Left renal pelvis (tissue), 4 donors: ENCODE results near the gene PRRC2A. TPM values are rescaled to one million over a fixed set of nuclear protein-coding genes. Genes with fewer than 3 reads are reported as not detected.

Experiments used
- DNase-seq, 4 donors: peaks; one replicate each; pipeline ENCODE4 v3.0.0-alpha.2; 2013; ENCODE audit warnings: low read depth in 4 of 4, low spot score in 3 of 4
- polyA plus RNA-seq, 4 donors: library from polyadenylated mRNA; unstranded; fragments of 120-200 nt; gene quantifications; one replicate each; pipeline ENCODE4 v1.2.1, GENCODE V29; 2013; ENCODE audit not compliant: insufficient read length in 4 of 4

The PRRC2A gene
- polyA plus RNA-seq, 4 donors: 143 to 224 (median 174) TPM

GRCh38 chr6:31643818-31644454, 23.4 kb downstream of the PRRC2A start:
- no peak for DNase-seq

GRCh38 chr6:31645325-31645724, 24.8 kb downstream of the PRRC2A start:
- DNase-seq: no peak

DNA sequence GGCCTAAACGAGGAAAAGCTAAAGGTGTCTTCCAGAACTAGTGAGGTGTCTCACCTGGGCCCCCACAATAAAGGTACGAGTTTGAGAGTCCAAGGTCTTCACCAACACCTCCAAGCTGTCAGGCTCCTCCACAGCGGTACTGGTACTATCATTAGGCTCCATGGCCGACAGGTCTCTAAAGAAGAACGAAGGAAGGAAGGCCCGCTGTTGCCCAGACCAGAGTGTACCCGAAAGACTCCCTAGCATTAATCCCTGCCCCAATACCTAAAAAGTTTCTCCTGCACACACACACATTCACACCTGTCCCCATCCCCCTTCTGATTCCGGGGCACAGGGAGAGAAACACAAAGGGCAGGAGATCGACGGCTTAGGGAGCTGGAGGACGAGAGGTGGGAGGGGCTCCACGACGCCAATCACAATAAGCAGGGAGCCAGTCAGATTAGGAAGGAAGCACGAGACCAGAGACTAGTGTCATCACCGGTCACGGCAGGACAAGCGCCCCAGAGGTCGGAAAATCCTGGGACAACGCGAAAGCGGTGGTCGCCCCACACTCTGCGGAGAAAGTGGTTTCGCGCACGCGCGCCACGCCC, 31.2 kb downstream of the PRRC2A start:
- peak in 2 of 4 donors; percentile 53 to 64 for DNase-seq

DNA sequence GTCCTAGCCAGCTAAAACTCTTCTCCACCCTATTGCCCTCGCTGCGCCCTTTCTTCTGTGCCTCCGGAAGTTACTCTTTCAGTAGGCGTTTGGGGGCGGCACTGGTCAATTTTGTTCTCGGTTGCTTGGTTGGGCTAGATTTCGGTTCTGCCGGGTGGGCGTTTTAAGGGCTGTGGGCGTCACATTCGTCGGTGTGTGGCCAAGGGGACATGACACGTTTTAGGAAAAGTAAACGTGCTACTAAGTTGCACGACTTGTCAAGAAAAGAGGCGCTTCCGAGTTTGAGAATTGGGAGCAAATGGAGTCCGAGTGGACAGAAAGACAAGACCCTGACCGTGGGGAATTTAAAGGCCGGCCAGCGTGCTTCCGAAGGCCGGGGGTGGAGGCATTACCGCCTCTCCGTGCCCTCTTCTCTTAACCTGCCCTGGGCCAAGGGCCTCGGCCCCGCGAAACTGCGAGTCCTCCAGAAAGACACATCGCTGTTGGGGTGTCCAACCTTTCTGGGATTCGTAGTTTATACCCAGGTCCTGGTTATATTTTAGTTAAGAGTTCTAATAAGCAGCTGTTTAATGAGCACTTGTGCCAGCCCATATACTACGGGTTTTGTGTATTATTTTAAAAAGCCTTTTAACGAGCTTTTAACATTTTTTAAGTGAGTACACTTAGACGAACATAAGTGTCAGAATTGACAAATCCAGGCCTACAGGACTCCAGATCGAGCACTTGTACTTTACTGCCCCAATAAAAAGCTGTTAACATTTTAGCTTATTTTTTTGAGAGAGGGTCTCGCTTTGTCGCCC, 32.6 kb downstream of the PRRC2A start:
- DNase-seq: peak in 1 of 4 donors; percentile 91

- no peak for DNase-seq
Observed at GRCh38 chr6:31654574-31655348, 34.2 kb downstream of the PRRC2A start.

- no peak for DNase-seq
Observed at GRCh38 chr6:31655349-31656237, 35.1 kb downstream of the PRRC2A start, which contains the start of gene APOM. APOM (plus strand) TSS chr6:31655894; CDS start chr6:31655967, 73 bp downstream.

GRCh38 chr6:31657406-31658157, 37.1 kb downstream of the PRRC2A start:
- no peak for DNase-seq

DNA sequence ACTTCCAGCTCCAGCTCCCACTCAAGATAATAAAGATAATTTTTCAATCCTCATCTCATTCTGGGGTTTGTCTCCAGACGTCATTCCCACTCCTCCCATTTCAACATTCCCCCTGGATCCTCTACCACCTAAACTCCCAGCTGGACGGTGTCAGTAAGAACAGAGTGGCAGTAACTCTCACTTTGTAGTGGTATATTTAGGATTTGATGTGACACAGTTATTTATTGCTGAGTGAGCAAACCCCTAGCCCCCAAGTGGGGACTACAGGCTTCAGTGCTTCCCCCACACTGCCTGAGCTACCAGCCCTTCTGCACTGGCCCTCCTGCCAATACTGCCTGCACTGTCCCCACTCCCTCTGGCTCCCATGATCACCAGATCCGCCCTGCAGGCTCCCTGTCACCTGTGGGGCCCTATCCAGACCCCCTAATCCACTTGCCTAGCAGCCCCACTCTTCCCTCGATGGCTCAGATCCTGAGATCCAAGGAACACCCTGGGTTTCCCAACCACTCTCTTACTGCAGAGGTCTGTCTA, 37.7 kb downstream of the PRRC2A start:
- DNase-seq: no peak

DNA sequence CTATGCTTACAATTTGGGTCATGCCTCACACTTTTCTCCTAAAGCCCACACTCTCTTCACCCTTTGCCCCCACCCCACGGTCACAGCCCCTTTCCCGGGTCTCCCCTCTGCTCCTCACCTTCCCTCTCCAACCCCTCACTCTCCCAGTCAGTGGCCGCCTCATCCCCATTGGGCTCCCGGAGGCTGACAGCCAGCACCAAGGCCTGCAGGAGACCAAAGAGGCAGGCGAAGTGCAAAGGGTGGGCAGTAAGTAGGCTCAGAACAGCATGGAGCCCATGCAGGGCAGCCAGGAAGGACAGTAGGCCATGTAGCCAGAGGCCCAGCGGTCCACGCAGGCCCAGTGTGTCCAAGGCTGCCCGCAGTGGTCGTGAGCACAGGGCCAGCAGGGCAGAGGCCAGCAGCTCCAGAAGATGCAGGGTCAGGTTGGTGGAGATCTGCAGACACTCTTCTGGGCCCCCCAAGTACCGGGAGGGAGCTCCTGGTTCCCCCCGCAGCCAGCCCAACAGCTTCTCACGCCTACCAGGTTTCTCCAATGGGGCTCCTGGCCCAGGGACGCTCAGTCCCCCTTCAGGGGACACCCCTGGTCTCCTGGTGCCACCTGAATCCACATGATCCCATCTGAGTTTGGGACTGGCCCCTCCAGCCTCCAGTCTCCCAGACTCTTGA, 38.6 kb downstream of the PRRC2A start:
- DNase-seq: no peak

- DNase-seq: no peak
Observed at GRCh38 chr6:31659649-31660380, 39.3 kb downstream of the PRRC2A start.

DNA sequence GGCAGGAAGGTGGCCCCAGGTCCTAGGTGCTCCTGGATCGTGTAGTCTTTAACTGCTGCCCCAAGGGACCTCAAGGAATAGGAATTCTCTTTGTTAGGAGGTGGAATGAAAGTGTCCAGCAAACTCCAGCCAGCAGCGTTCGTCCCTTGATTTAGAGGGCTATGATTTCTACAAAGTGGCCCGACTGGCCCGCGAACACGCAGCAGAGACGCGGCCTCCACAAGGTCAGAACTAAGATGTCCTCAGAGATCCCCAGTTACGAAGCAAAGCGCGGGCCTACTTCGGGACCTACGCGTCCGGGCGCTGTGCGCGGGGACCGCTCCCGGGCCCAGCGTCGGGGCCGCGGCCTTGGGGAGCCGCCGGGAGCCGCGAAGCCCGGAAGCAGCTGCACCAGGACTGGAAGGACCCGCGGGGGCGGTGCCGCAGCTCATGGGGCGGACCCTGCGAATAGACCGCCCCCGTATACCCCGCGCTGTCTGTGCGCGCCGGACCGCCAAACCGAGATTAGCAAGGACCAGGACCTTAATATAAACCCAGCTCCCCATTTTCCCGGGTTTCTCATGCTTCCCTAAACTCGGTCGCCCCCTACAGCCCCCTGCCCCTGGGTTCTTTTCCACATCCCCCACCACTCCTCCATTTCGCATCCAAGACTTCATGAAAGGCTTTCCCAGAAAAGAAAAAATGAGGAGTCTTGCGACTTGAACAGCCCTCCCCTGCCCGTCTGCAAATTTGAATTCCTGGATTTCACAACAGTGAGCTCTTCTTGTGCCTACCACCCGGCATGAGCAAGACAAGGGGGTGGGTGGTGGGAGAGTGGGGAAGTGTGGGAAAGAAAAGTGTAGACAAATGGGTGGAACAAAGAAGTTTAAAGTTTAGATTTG, 40.1 kb downstream of the PRRC2A start, which contains the start of gene C6orf47:
C6orf47 (minus strand) TSS at position 398 of the 881 bp plus-strand sequence. CDS start 831 bp downstream, outside the sequence.
- DNase-seq: peak in 1 of 4 donors; percentile 75

DNA sequence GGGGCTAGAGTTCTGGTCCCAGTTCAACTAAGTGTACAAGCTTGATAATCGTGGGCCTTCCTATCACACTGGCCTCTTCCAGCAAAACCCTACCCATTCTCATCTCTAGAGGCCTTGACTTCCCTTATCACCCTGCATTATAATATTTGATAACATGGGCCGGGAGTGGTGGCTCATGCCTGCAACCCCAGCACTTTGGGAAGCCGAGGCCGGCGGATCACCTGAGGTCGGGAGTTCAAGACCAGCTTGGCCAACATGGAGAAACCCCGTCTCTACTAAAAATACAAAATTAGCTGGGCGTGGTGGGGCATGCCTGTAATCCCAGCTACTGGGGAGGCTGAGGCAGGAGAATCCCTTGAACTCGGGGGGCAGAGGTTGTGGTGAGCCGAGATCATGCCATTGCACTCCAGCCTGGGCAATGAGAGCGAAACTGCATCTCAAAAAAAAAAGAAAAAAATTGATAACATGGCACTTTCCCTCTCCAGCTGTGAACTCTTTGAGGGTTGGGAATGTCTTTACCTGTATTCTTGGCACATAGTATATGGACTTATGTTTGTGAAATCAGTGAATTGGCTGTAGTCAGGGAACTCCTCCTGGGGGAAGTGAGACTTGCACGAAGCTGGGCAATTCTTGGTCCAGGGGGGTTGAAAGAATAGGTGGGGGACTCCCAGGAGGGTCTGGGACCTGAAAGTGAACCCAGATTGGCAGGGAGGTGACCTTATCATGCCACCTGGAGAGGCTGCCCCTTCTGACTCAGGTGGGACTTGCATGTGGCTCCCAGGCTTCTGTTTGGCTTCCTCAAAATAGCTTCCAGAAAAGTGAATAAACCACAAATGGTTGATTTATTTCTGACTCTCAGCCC, 41.0 kb downstream of the PRRC2A start:
- no peak for DNase-seq

GRCh38 chr6:31662124-31662723, 41.7 kb downstream of the PRRC2A start:
- DNase-seq: no peak

DNA sequence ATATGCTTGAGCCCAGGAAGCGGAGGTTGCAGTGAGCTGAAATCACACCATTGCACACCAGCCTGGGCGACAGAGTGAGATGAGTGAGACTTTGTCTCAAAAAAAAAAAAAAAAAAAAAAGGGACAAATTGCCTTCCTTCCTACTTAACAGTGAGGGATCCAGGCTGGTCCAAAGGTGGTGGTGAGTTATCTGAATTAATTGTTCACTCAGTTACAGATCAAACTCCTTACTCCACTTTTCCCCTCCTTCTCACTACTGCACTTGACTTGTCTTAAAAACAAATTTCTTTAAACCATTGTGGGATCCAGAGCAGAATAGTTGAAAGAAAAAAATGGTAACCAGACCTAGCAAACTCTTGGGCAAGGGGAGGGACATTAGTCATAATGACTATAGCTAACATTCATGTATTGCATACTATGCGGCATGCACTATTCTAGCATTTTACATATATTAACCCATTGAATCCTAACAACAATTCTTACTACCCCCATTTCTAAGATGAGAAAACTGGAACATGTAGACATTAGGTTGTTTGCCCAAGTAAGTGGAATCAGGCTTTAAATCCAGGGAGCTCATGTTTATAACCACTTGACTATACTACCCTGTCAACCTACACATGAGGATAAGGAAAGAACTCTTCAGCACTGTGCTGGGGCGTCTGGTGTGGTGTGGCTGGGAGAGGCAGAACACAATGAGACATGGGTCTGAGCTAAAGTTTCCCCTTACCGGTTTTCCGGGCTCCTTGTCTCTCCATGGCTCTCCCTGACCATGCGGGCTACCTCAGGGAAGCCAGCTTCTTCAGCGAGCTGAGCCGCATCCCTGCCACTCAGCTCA, 42.8 kb downstream of the PRRC2A start:
- no peak for DNase-seq
